HG03575 (cell line): Measurements from ENCODE around the gene C22orf42.
"Not testable (repeated sequence)": the region's sequence is repeated elsewhere in the genome, so short reads cannot be mapped to it uniquely, and the experiment has no call there.

Experiments
- ATAC-seq: cut with Tn5 transposase; IDR thresholded peaks from one replicate; pipeline ENCODE4 v1.9.1; 2021; ENCODE audit not compliant: unreplicated experiment, insufficient number of reproducible peaks, low FRiP score; ENCODE audit errors: extremely low read depth

C22orf42 gene

DNA sequence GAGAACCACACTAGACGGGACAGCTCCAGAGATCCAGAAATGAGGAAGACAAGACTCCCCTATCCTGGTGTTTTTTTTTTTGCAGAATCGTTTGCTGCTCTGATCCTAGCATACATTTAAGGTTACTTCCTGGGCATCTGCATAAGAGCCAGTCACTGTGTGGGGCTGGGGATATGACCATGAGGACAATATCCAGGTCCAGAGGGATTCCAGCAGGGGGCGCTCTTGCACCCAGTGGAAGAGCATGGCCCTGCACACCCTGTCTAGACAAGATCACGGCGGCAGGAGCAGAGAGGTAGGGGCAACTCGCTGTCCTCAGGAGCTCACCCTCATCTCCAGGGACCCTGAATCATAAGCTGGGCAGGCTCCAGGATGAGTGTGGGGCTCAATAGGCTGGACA is 18.4 kb downstream of the C22orf42 start:
- not testable (repeated sequence) for ATAC-seq

DNA sequence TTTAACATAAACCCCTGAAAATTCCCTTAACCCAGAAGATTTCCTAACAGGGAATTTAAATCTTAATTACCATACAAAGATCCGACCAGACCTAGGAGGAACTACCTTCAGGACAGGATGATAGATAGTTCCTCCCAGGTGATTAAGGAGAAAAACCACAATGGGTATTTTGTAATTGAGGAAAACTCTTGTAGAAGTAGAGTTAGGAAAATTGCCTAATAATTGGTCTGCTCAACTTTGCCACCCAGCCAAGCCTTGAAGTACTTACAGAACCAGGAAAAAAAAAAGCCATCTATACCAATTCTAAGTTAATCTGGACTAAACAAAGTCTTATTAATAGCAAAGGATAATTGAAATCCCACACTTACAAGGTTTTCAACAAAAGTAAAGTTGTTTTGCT is 20.5 kb downstream of the C22orf42 start:
- ATAC-seq: not testable (repeated sequence)

DNA sequence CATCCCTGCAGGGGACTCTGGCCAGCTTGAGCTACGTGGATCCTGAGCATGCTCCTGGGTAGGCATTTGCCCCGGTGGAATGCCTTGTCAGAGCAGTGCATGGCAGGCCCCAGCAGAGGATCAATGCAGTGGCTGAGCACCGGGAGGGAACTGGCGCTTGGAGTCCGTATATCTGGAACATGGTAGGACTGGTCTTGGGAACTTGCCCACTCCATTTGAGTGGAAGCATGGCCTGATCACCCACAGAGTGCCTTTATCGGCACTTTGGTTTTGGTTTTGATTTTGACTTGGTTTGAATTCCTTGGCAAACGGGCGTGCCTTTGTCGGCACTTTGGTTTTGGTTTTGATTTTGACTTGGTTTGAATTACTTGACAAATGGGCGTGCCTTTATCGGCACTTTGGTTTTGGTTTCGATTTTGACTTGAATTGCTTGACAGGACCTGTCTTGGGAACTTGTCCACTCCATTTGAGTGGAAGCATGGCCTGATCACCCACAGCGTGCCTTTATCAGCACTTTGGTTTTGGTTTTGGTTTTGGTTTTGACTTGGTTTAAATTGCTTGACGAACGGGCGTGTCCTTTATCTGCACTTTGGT is 21.3 kb downstream of the C22orf42 start:
- ATAC-seq: not testable (repeated sequence)

DNA sequence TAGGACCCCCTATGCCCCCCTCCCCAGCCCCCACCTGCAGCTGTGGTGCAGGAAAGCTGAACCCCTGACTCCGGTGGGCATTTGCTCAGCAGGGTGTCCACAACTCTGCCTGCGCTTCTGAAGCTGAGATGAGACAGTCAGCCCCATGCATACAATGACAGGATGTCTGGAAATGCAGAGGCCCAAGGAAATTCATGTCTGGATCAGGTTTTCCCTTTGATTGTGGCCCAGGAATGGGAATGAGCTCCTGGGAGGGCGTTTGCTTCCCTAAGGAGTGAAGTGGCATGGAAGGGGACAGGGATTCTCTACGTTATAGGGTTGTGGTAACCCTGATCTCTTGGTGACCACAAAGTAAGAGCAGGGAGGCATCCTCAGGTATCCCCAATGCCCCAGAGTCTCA is 22.2 kb downstream of the C22orf42 start:
- not testable (repeated sequence) for ATAC-seq

DNA sequence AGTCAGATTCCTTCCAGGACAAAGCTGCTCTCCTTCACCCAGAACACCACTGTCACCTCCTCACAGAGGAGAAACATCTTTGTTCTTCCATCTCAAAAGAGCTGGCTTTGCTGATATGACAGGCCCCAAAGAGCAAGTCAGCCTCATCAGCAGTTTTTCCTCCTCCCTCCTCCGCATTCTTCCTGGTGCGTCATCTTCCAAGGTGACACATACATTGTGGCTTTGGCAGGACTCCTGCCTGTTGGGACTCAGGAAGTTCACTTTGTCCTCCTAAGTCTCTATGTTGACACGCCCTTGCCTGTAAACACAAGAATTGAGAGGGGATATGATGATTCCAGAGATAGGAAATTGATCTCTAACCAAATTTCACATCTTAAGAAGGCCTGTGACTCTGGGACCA is 23.1 kb downstream of the C22orf42 start:
- ATAC-seq: not testable (repeated sequence)

DNA sequence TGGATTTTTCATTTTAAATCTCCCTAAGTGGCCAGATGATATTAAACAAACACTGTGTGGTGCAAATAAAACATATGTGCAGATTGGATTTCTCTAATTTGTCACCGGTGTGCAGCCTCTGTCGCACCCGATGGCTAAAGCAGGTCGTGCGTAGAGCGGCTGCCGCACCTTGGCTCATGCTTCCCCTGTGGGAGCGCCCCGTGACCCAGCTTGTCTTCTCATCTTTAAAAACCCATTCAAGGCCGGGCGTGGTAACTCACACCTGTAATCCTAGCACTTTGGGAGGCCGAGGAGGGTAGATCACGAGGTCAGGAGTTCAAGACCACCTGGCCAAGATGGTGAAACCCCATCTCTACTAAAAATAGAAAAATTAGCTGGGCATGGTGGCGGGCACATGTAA is 24.3 kb downstream of the C22orf42 start:
- not testable (repeated sequence) for ATAC-seq

DNA sequence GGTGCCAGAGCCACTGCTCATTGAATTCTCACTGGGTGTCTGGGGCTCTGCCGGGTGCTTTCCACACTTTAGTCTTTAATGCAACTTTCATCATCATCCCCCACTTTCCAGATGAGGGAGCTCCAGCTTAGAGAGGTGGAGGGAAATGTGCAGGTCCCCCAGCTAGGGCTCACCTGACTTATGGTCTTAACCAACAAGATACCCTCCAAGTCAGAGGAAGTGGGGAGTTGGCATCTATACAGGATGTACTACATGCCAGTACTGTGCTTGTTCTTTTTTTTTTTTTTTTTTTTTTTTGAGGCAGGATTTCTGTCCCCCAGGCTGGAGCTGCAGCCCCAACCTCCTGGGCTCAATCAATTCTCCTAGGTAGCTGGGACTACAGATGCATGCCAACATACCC is 26.3 kb downstream of the C22orf42 start:
- ATAC-seq: no peak

DNA sequence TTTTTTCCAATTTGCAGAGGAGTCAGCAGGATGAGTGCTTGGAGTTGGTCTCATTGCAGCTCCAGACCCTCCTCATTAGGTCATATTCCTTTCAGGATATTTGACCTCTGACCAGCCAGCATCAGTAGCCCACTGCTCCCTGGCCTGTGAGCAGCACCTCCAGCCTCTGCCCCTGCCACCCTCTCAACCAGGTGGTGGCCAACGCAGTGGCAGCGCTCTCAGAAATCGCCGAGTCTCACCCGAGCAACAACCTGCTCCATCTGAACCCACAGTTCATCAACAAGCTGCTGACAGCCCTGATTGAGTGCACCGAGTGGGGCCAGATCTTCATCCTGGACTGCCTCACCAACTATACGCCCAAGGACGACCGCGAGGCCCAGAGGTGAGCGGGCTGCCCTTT is 27.0 kb downstream of the C22orf42 start:
- no peak for ATAC-seq

DNA sequence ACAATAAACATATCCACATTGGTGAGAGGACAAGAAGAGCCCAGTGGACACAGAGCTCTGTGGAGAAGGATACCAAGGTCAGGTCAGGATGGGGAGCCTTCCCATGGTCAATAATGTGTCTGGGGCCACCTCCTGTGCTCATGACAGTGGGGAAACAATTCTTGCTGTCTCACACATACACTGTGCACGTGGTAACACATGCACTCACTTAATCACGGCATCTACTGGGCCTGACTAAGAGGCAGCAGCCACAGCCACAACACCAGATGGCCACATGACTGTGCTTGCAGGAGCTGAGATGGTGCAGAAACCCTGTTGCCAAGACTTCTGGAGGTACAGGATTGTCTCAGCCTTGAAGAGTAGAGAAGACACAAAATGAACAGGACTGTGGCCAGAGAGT is 28.6 kb downstream of the C22orf42 start:
- no peak for ATAC-seq

DNA sequence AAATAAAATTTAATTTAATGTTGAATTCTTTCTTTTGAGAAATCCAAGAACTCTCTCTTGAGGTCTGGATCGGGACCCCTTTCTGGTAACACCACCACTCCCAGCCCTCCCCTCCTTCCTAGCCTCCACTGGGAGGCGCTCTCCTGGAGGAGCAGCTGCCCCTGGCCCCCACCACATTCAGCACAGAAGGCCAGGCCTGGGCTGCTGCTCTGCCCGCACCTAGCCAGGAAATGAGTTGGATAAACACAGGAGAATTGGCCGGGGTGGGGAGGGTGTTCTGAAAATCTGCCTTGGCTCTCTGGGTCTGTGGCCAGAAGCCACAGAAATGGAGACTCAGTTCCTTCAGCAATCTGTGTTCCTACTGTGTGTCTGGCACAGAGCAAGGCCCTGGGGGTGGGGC is 31.2 kb downstream of the C22orf42 start:
- ATAC-seq: no peak

DNA sequence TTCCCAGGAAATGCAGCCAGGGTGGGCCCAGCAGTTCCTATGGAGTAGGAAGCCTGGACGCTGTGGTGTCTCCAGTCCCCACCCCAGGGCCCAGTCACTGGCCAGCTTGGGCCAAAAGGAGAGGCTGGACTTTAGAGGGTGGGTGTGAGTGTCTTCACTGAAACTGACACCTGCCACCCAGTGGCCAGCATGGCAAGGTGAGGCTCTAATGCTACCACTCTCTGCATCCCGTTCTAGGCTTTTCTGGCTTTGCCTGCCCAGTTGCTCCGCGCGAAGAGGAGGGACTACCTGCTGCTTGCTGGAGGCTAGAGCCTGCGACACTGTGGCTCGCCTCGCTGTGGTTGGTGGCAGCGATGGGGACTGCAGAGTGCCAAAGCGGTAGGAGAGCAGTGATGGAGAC is 35.4 kb downstream of the C22orf42 start:
- ATAC-seq: no peak

DNA sequence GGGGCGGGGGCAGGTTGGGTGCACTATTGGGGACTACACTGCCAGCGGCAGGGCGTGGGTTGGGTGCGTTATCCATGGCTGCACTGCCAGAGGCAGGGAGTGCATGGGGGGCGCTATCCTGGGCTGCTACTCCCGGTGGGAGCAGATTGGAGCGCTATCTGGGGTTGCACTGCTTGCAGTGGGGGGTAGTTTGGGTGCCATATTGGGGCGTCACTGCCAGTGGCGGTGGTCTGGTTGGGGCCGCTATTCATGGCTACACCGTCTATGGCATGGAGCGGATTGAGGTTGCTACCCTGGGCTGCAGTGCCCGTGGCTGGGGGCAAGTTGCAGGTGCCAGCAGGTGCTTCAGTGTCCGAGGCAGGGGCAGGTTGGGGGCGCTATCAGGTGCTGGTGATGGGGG is 36.2 kb downstream of the C22orf42 start:
- no peak for ATAC-seq

DNA sequence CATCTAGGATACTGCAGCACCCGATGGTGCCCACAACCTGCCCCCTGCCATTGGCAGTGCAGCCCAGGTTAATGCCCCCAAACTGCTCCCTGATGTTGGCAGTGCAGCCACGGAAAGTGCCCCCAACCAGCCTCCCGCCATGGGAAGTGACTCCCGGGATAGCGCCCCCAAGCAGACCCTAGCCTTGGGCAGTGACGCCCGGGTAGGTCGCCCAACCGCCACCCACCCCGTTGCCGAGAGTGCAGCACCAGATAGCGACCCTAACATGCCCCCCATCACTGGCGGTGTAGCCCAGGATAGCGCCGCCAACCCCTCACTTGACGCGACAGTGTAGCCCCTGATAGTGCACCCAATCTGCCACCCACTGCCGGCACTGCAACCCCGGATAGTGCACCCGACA is 38.5 kb downstream of the C22orf42 start:
- ATAC-seq: no peak

DNA sequence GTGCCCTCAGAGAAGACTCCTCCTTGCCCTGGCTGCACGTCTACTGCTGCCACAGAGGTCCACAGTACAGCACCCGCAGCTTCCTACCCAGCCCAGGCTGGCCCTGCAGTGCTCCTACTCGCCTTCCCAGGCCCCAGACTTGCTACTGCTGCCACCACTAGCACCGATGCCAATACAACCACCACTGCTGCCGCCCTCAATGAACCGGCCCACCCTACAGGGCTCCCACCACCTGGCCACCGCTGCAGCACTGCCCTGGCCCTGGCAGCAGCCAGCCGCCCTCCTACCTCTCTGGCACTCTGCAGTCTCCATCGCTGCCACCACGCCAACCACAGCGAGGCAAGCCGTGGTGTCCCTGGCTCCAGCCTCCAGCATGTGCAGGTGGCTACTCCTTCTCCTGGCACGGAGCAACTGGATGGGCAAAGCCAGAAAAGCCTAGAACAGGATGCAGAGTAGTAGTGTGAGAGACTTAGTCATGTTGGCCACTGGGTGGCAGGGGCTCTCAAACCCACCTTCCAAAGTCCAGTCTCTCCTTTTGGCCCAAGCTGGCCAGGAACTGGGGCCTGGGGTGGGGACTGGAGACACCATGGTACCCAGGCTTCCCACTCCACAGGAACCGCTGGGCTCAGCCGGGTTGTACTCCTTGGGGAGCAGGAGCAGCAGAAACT is 39.4 kb downstream of the C22orf42 start:
- ATAC-seq: no peak

DNA sequence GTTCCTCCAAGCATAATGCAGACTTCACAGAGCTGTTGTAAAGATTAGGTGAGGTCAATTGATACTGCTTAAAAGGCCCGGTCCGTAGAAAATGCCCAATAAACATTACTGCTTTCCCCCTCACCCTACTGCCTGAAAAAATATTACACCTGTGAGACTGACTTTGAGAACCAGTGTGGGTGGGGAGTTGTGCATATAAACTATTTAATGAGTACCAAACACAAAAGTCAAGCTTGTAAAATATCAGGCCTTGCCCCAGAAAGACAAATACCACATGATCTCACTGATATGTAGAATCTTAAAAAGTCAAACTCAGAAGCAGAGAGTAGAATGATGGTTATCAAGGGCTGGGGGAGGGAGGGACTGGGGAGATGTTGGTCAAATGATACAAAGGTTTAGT is 46.7 kb downstream of the C22orf42 start:
- ATAC-seq: no peak

DNA sequence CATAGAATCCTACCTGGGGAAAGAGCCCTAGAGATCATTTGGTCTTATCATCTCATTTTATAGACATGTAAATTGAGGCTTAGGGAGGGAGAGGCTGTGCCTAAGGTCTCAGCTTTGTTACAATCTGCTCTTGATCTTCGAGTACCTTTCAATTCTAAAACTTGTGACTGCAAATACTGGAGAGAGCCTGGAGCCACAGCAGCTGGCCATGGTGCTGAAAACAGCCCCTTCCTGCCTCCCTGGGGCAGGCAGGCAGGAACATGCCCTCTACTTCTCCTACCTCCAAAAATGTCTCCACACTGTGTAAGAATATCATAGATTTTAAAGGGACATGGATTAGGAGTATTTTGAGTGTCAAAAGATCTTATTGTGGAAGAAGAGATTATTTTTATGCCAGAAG is 52.2 kb downstream of the C22orf42 start:
- ATAC-seq: no peak

DNA sequence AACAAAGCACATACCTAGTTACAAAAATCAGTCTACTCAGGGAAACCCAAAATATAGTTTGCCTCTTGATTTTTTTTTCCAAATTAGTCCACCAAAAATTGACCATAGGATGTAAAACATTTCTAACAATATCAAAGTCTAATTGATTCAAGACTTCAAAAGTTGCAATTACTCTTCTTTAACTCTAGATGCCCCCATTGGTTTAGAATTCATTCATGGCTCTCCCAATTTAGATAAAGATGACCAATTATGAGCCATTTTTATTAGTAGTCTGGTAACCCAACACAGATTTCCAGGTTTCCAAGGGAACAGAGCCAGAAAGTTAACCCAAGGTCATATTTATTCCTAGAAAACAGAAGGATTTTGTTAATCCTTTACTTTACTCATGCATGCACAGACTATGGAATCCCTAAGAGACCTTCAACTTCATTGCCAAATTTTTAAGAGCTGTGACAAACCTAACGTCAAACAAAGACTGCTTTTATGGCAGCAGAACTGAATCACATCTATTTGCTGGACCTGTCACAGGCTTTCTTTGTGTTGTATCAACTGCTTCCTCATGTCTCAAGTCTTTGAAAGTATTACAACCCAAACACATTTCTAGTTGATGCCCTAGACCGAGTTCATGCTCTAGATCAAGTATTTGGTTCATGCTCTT is 55.3 kb downstream of the C22orf42 start:
- ATAC-seq: no peak

DNA sequence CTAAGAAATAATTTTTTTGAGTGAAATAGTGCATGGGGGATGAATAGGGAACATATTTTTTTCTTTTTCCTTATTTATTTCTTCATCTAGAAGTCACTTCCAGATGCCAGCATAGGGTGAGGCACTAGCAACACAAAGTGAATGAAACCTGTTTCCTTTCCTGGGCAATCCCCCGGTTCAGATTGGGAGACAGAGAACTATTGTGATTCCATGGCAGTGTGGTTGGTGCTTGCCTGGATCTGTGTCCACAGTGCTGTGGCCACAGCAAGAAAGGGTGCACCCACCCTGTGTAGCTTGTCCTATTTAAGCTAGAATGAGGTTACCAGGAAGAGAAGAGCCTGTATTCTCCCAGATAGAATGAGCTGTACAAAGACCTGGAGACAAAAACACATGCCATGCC is 58.4 kb downstream of the C22orf42 start:
- no peak for ATAC-seq
